ENCODE results near the gene THEM5. TPM values are rescaled to one million over a fixed set of nuclear protein-coding genes. Genes with fewer than 3 reads are reported as not detected.
"Not testable (repeated sequence)": the region's sequence is repeated elsewhere in the genome, so short reads cannot be mapped to it uniquely, and the experiment has no call there.

The THEM5 gene, protein sequence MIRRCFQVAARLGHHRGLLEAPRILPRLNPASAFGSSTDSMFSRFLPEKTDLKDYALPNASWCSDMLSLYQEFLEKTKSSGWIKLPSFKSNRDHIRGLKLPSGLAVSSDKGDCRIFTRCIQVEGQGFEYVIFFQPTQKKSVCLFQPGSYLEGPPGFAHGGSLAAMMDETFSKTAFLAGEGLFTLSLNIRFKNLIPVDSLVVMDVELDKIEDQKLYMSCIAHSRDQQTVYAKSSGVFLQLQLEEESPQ
- total RNA-seq: not detected

DNA sequence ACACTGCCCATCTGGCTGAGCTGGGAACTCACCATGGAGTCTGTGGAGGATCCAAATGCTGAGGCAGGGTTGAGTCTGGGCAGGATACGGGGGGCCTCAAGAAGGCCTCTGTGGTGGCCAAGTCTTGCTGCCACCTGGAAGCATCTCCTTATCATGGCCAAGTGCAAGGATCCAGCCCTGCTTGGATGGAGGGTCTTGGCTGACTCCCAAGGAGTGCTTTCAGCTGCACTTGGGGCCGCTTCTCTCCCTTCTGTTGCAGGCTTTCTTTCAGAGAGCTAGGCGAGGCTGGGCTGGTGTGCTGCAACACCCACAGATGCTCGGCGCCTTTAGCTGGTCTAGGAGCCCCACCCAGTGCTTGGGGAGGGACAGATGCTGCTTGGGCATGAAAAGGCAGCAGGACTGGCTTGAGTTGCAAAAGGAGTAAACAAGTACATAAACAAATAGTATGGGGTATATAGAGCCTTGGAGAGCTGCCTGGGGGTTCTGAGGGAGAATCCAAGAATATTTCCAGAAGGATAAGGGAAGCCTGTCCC is at the start of gene THEM5:
Gene THEM5 (minus strand): TSS at position 302 of the 533 bp plus-strand sequence. CDS start 147 bp downstream, at position 155.
- DNase-seq: no peak

DNA sequence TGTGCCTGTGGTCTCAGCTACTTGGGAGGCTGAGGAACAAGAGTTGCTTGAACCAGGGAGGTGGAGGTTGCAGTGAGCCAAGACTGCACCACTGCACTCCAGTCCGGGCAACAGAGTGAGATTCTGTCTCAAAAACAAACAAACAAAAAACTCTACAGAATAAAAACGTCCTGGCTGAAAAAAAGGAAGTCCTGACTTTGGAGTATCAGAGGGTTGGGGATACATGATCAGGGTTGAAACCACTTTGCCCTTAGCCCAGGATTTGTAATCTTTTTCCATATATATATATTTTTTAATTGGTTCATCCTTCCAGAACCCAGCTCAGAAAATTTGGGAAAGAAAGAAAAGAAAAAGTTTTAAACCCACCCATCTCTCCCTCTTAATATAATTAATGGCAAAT is 49.3 kb upstream of the THEM5 start:
- DNase-seq: no peak

DNA sequence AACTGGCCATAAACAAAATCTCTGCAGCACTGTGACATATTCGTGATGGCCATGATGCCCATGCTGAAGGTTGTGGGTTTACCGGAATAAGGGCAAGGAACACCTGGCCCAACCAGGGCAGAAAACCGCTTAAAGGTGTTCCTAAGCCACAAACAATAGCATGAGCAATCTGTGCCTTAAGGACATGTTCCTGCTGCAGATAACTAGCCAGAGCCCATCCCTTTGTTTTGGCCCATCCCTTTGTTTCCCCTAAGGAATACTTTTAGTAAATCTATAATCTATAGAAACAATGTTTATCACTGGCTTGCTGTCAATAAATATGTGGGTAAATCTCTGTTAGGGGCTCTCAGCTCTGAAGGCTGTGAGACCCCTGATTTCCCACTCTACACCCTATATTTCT is 47.3 kb upstream of the THEM5 start:
- DNase-seq: not testable (repeated sequence)

DNA sequence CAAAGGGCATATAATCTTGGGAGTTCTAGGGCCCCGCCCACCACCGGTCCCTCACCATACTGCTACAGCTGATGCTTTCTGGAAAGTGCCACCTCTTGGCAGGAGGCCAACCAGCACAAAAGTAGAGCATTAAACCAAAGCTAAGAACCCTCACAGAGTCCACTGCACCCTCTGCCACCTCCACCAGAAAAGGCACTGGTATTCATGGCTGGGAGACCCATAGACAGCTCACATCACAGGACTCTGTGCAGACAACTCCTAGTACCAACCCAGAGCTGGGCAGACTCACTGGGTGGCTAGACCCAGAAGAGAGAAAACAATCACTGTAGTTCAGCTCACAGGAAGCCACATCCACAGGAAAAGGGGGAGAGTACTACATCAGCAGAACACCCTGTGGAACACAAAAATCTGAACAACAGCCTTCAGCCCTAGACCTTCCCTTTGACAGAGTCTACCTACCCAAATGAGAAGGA is 45.0 kb upstream of the THEM5 start:
- DNase-seq: peak; percentile 61

DNA sequence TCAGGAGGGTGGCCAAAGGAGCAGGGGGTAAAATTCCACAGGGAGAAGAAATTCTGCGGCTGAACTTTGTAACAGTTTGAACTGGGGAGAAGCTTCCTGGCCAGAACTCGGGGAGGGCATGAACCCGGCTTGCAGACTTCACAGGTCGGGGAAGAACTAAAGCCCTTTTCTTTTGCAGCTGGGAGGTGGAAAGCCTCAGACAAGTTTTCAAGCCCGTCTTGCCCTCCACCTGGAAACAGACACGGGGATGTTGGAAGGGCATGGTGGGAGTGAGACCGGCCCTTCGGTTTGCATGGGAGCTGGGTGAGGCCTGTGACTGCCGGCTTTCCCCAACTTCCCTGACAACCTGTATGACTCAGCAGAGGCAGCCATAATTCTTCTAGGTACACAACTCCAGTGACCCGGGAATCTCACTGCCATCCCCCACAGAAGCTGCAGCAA is 44.5 kb upstream of the THEM5 start:
- DNase-seq: peak; percentile 3

DNA sequence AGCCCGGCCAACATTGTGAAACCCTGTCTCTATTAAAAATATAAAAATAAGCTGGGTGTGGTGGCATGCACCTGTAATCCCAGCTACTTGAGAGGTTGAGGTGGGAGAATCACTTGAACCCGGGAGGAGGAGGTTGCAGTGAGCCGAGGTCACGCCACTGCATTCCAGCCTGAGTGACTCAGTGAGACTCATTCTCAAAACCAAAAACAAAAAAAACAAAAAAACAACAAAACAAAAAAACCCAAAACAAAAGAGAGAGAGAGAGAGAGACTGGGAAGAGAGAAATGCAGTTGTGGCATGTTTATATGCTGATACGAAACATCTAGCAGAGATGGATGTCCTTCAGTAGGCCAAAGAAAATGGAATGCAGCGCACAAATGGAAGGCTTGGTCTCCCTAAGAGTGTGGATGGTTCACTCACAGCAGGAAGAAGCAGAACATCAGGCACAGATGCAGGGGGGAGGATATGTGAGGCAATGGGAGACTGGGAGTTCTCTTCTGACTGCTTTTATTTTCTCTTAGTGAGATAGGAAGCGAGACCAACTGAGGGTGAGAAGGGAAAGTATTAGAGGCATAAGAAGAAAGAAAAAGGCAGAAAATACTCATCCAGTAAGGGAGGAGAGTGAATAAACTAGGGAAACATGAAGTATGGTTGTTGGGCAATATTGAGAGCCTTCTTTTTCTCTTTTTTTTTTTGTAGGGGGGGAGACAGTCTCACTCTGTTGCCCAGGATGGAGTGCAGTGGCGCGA is 39.8 kb upstream of the THEM5 start:
- no peak for DNase-seq

DNA sequence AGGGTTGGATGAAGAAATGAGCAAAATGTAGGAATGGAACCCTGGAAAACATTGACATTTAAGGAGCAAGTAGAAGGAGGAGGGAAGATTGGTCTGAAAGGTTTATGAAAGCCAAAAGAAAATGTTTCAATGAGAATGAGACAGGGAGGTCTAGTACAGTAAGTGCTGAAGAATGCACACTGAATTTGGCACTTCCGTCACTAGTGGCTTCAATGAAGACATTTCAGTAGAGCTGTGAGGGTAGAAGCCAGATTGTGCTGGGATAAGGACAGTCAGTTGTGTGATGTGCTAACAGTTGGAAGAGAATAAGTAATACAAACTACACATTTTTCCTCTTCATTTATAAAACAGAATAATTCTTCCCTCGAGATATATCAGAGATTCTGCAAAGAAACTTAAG is 38.7 kb upstream of the THEM5 start:
- no peak for DNase-seq

DNA sequence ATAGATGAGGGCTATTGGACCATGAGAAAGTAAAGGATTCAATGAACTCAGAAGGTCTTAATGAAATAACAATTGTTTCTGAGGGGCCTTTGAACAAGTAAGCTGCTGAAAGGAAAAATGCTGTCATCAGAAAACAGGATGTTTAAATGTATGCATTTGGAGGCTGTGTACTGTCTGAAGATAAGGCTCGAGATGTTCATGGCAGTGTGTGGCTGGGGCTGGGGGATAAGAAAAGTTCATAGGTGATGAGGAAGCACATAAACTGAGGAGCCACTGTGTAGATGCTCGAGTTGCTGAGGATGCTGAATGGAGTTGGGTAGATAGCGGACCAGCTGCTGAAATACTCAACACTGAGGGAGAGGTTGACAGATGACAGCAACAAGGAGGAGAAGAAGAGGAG is 38.0 kb upstream of the THEM5 start:
- no peak for DNase-seq

DNA sequence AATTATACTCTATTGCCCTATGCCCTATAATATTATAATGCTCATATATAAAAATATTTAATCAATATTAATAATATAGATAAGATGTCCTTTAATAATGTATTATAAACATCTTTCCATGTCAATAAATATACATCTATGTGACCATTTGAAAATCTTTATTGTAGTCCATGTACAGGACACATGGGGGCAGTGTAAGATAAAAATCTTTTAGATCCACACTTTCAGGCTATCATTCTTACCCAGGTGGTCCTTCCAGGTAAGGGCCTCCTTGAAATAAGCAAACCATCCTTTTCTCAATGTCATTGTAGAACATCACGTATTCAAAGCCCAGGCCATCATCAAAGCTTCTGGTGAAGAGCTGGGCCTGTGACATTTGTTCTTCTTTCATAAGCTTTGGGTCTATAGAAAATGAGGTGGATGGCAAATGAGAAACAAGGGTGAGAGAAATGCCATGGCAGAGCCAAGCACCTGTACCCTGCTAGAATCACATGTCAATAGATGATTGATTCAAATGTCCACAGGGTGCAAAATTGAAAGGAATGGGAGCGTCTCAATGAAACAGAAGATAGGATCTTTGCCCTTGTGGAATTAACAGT is 35.6 kb upstream of the THEM5 start:
- DNase-seq: no peak

DNA sequence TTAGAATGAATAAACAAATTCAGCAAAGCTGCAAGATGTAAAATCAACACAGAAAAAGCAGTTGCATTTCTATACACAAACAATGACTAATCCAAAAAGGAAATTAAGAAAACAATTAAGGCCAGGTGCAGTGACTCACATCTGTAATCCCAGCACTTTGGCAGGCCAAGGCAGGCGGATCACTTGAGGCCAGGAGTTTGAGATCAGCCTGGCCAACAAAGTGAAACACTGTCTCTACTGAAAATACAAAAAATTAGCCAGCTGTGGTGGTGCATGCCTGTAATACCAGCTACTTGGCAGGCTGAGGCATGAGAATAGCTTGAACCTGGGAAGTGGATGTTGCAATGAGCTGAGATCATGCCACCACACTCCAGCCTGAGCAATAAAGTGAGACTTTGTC is 33.5 kb upstream of the THEM5 start:
- no peak for DNase-seq

DNA sequence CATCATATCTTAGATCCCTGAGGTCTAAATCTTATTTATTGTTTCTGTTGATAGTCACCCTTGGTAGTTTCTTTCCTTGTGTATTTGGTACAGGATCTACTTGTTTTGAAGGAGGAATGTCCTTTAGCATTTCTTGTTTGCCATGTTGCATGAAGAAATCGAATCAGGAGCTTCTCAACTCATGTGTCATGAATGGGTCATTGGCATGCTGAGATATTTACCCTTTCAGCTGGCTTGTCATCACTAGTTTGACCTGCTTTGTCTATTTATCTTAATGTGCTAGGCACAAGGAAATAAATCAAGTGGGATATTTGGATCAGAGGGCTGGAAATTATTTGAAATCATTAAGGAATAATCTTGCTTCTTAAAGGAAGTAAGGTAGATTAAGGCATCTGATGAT is 32.0 kb upstream of the THEM5 start:
- no peak for DNase-seq

DNA sequence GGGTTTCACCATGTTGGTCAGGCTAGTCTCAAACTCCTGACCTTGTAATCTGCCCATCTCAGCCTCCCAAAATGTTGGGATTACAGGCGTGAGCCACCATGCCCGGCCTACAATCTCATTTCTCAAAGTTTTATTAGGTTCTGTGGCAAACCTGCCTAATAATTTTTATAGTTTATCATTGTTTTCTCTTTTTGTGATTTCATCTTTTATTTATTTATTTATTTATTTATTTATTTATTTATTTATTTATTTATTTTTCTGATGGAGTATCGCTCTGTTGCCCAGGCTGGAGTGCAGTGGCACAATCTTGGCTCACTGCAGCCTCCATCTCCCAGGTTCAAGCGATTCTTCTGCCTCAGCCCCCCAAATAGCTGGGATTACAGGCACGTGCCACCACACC is 31.4 kb upstream of the THEM5 start:
- not testable (repeated sequence) for DNase-seq

DNA sequence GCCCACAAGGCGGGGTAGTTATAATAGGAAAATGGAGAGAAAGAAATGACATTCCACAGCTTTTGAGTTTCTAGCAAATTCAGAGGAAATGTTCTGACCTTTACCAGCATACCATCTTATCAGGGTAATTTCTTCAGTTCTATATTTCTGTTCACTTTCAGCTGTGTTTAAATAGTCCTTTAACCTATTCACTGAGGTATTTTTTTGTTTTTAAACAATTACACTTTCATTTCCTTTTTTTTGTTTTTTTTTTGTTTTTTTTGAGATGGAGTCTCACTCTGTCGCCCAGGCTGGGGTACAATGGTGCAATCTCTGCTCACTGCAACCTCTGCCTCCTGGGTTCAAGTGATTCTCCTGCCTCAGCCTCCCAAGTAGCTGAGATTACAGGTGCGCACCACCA is 30.9 kb upstream of the THEM5 start:
- not testable (repeated sequence) for DNase-seq

DNA sequence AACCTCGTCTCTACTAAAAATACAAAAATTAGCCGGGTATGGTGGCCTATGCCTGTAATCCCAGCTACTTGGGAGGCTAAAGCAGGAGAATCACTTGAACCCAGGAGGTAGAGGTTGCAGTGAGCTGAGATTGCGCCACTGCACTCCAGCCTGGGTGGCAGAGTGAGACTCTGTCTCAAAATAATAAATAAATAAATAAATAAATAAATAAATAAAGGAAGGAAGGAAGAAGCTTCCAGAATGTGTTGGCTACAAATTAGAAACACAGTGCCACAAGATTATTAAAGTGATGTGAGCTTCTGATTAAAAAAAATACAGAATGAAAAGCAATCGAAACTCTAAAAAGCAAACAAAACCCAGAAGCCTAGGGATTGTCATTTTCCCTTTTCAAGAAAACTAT is 30.4 kb upstream of the THEM5 start:
- DNase-seq: not testable (repeated sequence)

DNA sequence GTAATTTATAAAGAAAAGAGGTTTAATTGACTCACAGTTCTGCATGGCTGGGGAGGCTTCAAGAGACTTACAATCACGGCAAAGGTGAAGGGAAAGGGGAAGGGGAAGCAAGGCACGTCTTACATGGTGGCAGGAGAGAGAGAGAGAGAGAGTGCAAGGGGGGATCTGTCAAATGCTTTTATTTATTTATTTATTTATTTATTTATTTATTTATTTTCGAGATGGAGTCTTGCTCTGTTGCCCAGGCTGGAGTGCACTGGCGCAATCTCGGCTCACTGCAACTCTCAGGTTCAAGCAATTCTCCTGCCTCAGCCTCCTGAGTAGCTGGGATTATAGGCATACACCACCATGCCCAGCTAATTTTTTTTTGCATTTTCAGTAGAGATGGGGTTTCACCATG is 29.4 kb upstream of the THEM5 start:
- not testable (repeated sequence) for DNase-seq

DNA sequence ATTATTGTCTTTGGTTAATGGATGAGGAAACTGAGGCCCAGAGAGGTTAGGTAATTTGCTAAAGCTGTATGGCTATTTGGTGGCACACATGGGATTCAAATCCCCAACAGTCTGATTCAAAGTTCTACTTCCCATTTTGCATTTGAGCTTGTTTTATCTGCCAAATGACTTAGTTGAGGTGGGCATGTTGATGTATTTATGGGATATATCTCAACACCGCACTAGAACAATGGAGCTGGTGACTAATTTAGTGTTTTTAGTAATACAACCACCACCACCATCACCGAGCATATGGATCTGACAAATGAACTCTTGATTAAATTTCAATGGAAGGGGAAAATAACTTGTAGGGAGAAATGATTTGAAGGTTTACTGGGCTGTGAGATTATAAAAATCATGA is 29.0 kb upstream of the THEM5 start:
- no peak for DNase-seq

DNA sequence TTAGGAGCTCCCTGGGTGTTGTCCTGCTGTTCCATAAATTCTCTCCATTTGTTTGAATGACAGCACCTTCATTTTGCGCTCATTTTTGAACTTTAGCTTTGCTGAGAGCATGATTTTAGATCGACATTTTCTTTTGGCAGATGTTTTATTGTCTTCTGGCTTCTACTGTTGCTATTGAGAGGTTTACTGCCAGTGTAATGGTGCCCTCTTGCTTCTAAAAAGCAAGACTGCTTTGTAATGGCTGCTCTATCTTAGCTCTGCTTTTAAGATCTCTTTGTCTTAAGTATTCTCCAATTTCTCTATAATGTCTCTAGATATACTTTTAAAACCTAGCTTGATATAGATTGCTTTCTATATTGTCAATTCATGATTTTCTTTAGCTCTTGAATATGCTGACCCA is 28.0 kb upstream of the THEM5 start:
- no peak for DNase-seq

DNA sequence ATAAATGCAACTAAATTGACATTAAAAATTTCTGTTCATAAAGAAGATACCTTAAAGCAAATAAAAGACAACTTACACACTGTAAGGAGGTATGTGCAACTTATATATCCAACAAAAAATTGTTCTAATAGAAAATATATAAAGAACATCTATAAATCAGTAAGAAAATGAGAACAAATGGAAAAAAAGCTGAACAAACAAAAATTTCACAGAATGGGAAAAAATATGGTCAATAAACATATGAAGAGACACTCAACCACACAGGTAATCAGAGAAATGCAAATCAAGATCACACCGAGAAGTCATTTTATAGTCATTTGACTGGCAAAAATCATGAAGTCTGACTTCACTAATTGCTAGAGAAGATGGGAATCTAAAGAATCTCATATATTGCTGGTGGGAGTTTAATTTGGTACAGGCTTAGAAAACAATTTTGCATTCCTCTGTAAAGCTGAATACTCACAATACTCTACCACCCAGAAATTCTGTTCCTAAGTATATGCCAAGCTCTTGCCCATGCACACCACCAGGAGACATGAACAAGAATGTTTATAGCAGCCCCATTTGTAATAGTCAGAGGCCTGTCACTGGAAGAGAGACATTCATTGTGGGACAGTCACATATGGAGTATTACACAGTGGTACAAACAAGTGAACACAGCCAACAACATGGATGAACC is 22.0 kb upstream of the THEM5 start:
- DNase-seq: no peak

DNA sequence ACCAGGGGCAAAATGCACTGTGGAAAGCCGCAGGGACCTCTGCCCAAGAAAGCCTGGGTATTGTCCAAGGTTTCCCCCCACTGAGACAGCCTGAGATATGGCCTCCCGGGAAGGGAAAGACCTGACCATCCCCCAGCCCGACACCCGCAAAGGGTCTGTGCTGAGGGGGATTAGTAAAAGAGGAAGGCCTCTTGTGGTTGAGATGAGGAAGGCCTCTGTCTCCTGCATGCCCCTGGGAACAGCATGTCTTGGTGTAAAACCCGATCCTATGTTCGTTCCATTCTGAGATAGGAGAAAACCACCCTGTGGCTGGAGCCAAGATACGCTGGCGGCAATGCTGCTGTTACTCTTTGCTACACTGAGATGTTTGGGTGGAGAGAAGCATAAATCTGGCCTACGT is 19.3 kb upstream of the THEM5 start:
- not testable (repeated sequence) for DNase-seq

DNA sequence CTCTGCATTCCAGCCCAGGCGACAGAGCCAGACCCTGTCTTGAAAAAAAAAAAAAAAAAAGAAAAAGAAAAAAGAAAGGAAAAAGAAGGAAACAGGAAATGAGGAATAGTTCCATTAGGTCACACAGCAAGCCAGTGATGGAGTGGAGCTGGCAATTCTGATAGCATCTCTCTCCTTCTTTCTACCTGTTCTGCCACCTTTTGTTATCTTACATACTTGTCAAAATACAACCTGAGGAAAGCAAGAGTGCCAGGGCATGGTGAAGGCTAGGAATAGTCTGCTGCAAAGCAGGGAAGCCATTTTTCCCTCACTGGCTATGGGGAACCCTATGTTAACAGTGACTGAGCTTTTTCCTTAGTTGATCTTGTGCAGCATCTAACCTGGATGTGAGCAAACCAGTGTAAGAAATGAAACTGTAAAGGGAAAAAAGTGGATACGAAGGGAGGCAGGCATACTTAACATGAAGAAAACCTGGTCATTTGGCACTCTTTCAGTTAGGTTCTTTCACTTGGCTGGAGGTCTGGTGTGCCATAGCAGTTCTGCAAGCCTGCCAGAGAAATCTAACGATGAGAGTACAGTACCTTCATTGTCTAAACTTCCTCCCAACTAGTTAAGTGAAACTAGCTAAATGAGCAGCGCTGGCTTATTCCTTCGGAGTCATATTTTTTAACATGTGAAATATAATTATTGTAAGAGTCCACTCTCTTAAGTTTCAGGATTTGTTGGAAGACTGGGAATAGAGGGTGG is 17.9 kb upstream of the THEM5 start:
- no peak for DNase-seq

DNA sequence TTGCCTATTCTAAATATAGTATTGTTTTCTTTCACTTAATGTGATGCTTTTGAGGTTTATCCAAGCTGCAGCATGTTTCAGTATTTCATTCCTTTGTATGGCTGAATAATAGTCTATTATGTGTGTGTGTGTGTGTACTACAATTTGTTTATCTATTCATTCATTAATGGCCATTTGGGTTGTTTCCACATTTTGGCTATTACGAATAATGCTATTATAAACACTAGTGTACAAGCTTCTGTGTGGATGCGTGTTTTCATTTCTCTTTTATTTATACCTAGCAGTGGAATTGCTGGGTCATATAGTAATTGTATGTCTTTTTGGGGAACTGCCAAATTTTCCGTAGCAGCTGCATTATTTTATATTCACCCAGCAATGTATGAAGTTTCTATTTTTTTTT is 15.0 kb upstream of the THEM5 start:
- no peak for DNase-seq

DNA sequence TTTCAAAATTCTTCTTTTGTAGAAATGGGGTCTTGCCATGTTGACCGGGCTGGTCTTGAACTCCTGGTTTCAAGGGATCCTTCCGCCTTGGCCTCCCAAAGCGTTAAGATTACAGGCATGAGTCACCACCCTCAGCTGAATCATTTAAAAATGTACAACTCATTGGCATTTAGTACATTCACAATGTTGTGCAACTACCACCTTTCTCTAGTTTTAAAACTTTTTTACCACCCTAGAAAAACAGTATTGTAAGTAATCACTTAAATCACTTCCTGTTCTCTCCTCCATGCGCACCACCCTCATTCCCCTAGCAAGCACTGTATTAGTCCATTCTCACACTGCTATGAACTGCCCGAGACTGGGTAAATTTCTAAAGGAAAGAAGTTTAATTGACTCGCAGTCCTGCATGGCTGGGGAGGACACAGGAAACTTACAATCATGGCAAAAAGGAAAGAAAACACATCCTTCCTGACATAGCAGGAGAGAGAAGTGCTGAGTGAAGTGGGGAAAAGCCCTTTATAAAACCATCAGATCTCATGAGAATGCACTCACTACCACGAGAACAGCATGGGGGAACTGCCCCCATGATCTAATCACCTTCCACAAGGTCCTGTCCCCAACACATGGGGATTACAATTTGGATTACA is 14.4 kb upstream of the THEM5 start:
- DNase-seq: no peak
